Ectodermal cell (in vitro differentiated cells): ENCODE results near the gene SOX9.

Experiments
- H3K27ac ChIP-seq: 2 replicates; pipeline ENCODE4 v1.7.0; 2013; ENCODE audit warnings: mild to moderate bottlenecking, low read depth, low read length; ENCODE audit not compliant: insufficient read depth, poor library complexity, severe bottlenecking
- H3K27me3 ChIP-seq: 2 replicates; pipeline ENCODE4 v1.7.0; 2013; ENCODE audit warnings: mild to moderate bottlenecking, low read length; ENCODE audit not compliant: insufficient read depth, control insufficient read depth, poor library complexity, severe bottlenecking
- H3K36me3 ChIP-seq: one replicate; pipeline ENCODE4 v1.7.0; 2013; ENCODE audit warnings: low read length; ENCODE audit not compliant: control insufficient read depth, insufficient read depth
- H3K4me1 ChIP-seq: one replicate; pipeline ENCODE4 v1.7.0; 2013; ENCODE audit warnings: low read length; ENCODE audit not compliant: control insufficient read depth, insufficient read depth
- H3K4me3 ChIP-seq: 2 replicates; pipeline ENCODE4 v1.7.0; 2013; ENCODE audit warnings: low read depth, low read length, control low read depth; ENCODE audit not compliant: insufficient read depth
- H3K9me3 ChIP-seq: 2 replicates; pipeline ENCODE4 v1.7.0; 2013; ENCODE audit warnings: mild to moderate bottlenecking, low read length, moderate library complexity; ENCODE audit not compliant: control insufficient read depth
- WGBS, 2 experiments: methylation state at CpG; one replicate each; pipeline ENCODE4 v1.1.7; 2013; ENCODE audit warnings: missing lambda C conversion rate in 2 of 2; 5-methylcytosine and 5-hydroxymethylcytosine counted together

The SOX9 gene

DNA sequence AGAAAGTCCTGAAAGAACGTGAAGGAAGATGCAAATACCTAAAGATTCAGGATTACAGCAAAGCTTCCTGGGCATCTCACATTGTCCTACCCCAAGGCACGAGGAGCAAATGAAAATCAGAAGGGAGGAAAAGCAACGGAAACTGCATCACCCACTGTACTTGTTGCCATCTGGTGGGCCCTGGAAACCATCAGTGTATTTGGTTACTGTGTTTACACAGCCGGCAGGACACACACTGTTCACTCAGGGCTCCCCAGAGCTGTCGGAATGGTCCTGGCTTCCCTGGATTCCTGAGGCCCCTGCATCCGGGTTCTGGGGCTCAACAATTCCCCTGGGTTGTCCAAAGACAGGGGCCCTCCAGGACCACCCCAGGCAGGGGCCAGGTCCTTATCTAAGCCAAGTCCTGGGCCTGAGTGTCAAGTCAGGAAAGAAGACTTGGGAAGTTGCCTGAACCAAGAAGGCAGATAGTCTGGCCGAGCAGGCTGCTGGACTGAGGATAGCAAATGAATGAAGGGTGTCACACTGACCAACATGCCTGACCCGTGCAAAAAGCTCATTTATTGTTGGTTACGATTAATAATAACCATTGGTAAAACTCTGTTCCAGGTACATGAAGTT, 52.8 kb downstream of the SOX9 start:
- Histone ChIP-seq H3K9me3 (no peaks in the 10 kb centered on the region), H3K27me3 (no peaks in the 10 kb centered on the region), H3K4me1 (peaks cover 17% of the 10 kb centered on the region), H3K27ac (no peak overlapping the region), H3K4me3 (no peak overlapping the region), H3K36me3 (no peaks in the 10 kb centered on the region)
- WGBS, 2 experiments: 66 to 77% methylated on average over 9 of the region's 9 CpGs

DNA sequence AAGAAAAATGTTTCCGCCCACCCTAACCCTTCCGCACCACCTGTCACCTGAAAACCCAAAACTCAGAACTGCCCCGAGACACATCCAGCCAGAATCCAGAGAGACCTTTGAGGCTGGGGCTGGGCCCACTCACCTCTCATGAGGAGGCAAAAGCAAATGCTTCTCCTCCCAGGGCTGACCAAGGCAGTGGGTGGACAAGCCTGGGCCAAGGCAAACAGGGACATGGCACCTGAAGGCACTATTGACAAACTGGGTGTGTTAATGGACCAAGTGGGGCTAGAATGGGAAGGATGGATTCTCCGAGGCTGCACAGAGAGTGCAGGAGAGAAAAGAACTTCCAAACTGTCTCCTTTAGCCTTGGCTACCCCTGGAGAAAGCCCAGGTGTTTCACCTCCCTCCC, 54.4 kb downstream of the SOX9 start:
- Histone ChIP-seq H3K4me1 (peaks cover 17% of the 10 kb centered on the region), H3K36me3 (no peaks in the 10 kb centered on the region), H3K9me3 (no peaks in the 10 kb centered on the region), H3K4me3 (no peak overlapping the region), H3K27ac (no peak overlapping the region), H3K27me3 (no peaks in the 10 kb centered on the region)
- WGBS, 2 experiments: 90 to 93% methylated on average over 4 of the region's 4 CpGs
